HepG2 (cell line): ENCODE data around the gene MMS19. TPM values are rescaled to one million over a fixed set of nuclear protein-coding genes. Genes with fewer than 3 reads are reported as not detected.

Source experiments
- CCAR2 ChIP-seq: fragments of 200-400 bp; formaldehyde crosslinking; optimal IDR thresholded peaks from 2 replicates; pipeline ENCODE3; 2018; ENCODE audit warnings: low read depth, mild to moderate bottlenecking, low read length, moderate library complexity
- CERS6 ChIP-seq: sonication (generic); formaldehyde crosslinking; IDR thresholded peaks from 2 replicates; pipeline ENCODE4 v1.5.0; 2020; ENCODE audit warnings: missing genetic modification reagents
- HDAC2 ChIP-seq: sonication (generic); formaldehyde crosslinking; IDR thresholded peaks from 2 replicates; pipeline ENCODE4 v1.4.0; 2020; ENCODE audit warnings: missing genetic modification reagents
- HOXA7 ChIP-seq: sonication (generic); formaldehyde crosslinking; IDR thresholded peaks from 2 replicates; pipeline ENCODE4 v1.8.1; 2022; ENCODE audit warnings: mild to moderate bottlenecking, missing genetic modification reagents, moderate library complexity
- MATR3 ChIP-seq: sonication (generic); formaldehyde crosslinking; IDR thresholded peaks from 2 replicates; pipeline ENCODE4 v1.4.0; 2020; ENCODE audit warnings: missing genetic modification reagents
- MLLT10 ChIP-seq: sonication (generic); formaldehyde crosslinking; IDR thresholded peaks from 2 replicates; pipeline ENCODE4 v1.4.0; 2020; ENCODE audit warnings: missing genetic modification reagents
- NPAS2 ChIP-seq: sonication (generic); formaldehyde crosslinking; IDR thresholded peaks from 2 replicates; pipeline ENCODE4 v1.8.0; 2022; ENCODE audit warnings: mild to moderate bottlenecking, missing genetic modification reagents, borderline replicate concordance
- PAF1 ChIP-seq: IDR thresholded peaks from 2 replicates; pipeline ENCODE4 v1.6.1; 2016; ENCODE audit warnings: missing genetic modification reagents, missing compliant biosample characterization
- PPARG ChIP-seq: conservative IDR thresholded peaks from 2 replicates; pipeline ENCODE4 v1.6.1; 2016; ENCODE audit warnings: missing biosample characterization, missing genetic modification reagents
- RERE ChIP-seq: IDR thresholded peaks from 2 replicates; pipeline ENCODE4 v1.6.1; 2016; ENCODE audit warnings: low read depth, missing genetic modification reagents, missing compliant biosample characterization
- ZBED4 ChIP-seq: sonication (generic); formaldehyde crosslinking; IDR thresholded peaks from 2 replicates; pipeline ENCODE4 v1.4.0; 2020; ENCODE audit warnings: missing genetic modification reagents, borderline replicate concordance
- ZC3H13 ChIP-seq: sonication (generic); formaldehyde crosslinking; IDR thresholded peaks from 2 replicates; pipeline ENCODE4 v1.8.1; 2023; ENCODE audit warnings: mild to moderate bottlenecking, missing genetic modification reagents, moderate library complexity
- ZNF136 ChIP-seq: sonication (generic); formaldehyde crosslinking; IDR thresholded peaks from 2 replicates; pipeline ENCODE4 v1.8.1; 2022; ENCODE audit warnings: low read depth, mild to moderate bottlenecking, moderate library complexity, missing genetic modification reagents
- ZNF383 ChIP-seq: sonication (generic); formaldehyde crosslinking; IDR thresholded peaks from 2 replicates; pipeline ENCODE4 v1.4.0; 2020; ENCODE audit warnings: missing genetic modification reagents, mild to moderate bottlenecking, borderline replicate concordance
- ZNF512B ChIP-seq: sonication (generic); formaldehyde crosslinking; IDR thresholded peaks from 2 replicates; pipeline ENCODE4 v1.5.1; 2020; ENCODE audit warnings: missing genetic modification reagents, mild to moderate bottlenecking, borderline replicate concordance
- ZNF564 ChIP-seq: sonication (generic); formaldehyde crosslinking; IDR thresholded peaks from 2 replicates; pipeline ENCODE4 v1.8.1; 2023; ENCODE audit warnings: mild to moderate bottlenecking, missing genetic modification reagents
- polyA plus RNA-seq, 8 experiments: library from polyadenylated mRNA; depleted of rRNA in 3 of 8; stranded (reverse) in 7 of 8; unstranded in 1 of 8; fragments of >200 nt; fragmentation: Illumina TruSeq in 4 of 8; extraction: Trizol in 4 of 8; gene quantifications; 2 replicates each; pipeline versions ENCODE4 v1.2.1 to v1.2.3, GENCODE V29; 2011 to 2016; ENCODE audit warnings: low read depth in 4 of 8, missing spikeins in 1 of 8, mixed read lengths in 1 of 8; ENCODE audit not compliant: insufficient read depth in 1 of 8
- total RNA-seq, 5 experiments: library from RNA; depleted of rRNA; stranded (reverse); fragments of >200 nt; fragmentation: Illumina TruSeq; extraction: Trizol; gene quantifications; 2 replicates each; pipeline ENCODE4 v1.2.3, GENCODE V29; 2016; ENCODE audit warnings: low read depth in 1 of 5

Gene MMS19
- total and polyA plus RNA-seq, 2 of the 13 experiments (the other 11 are each of a cell fraction or from before 2014, with no cell fraction given), result 76.4 to 107 TPM

- peak; percentile 31; the same call in 1 of the 2 replicates for TF ChIP-seq HDAC2 (CRISPR knock-in tag)
- no peak for TF ChIP-seq CCAR2
- no peak for TF ChIP-seq MATR3 (CRISPR knock-in tag)
- no peak for TF ChIP-seq NPAS2 (CRISPR knock-in tag)
- no peak for TF ChIP-seq ZNF564
- no peak for TF ChIP-seq MLLT10 (CRISPR knock-in tag)
- no peak for TF ChIP-seq PAF1 (CRISPR knock-in tag)
- TF ChIP-seq HOXA7, result no peak
- no peak for TF ChIP-seq ZNF512B
- TF ChIP-seq PPARG (CRISPR knock-in tag), result peak; percentile 40; the same call in 1 of the 2 replicates
- TF ChIP-seq ZNF136 (CRISPR knock-in tag), result no peak
- TF ChIP-seq ZBED4 (CRISPR knock-in tag), result peak; percentile 62; the same call in 1 of the 2 replicates
- no peak for TF ChIP-seq ZC3H13 (CRISPR knock-in tag)
- TF ChIP-seq RERE (CRISPR knock-in tag), result no peak
- TF ChIP-seq ZNF383 (CRISPR knock-in tag), result no peak
- no peak for TF ChIP-seq CERS6 (CRISPR knock-in tag)
Observed at GRCh38 chr10:97463363-97464132, 34.7 kb downstream of the MMS19 start (continued).
